Left kidney (tissue), 8 donors: ENCODE measurements around the gene EFNA1. TPM values are rescaled to one million over a fixed set of nuclear protein-coding genes. Genes with fewer than 3 reads are reported as not detected.

Experiments
- DNase-seq: peaks from one replicate; pipeline ENCODE4 v3.0.0-alpha.2; 2013
- long read RNA-seq, 8 donors: transcript quantifications; one replicate each; lab custom pipeline, GENCODE V29; 2026
- polyA plus RNA-seq: library from polyadenylated mRNA; unstranded; fragments of 120-200 nt; gene quantifications from one replicate; pipeline ENCODE4 v1.2.1, GENCODE V29; 2013; ENCODE audit not compliant: insufficient read length

EFNA1 gene, protein sequence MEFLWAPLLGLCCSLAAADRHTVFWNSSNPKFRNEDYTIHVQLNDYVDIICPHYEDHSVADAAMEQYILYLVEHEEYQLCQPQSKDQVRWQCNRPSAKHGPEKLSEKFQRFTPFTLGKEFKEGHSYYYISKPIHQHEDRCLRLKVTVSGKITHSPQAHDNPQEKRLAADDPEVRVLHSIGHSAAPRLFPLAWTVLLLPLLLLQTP
- polyA plus RNA-seq = 56.0 TPM
- long read RNA-seq, donor 1, transcript EFNA1-202 (5 exons, 1,926 nt) = major isoform, 37 of 134 reads
- long read RNA-seq, donor 1, partial matches to known transcripts = 0 of 134 reads
- long read RNA-seq, donor 1, other reads (novel, unspliced or antisense) = 95 of 134 reads
- long read RNA-seq, donor 2, transcript EFNA1-201 (4 exons, 1,444 nt) = minor isoform, 6 of 113 reads
- long read RNA-seq, donor 2, transcript EFNA1-202 (5 exons, 1,926 nt) = major isoform, 29 of 113 reads
- long read RNA-seq, donor 2, partial matches to known transcripts = 73 of 113 reads
- long read RNA-seq, donor 2, other reads (novel, unspliced or antisense) = 0 of 113 reads
- long read RNA-seq, donor 3, transcript EFNA1-202 (5 exons, 1,926 nt) = major isoform, 26 of 96 reads
- long read RNA-seq, donor 3, partial matches to known transcripts = 5 of 96 reads
- long read RNA-seq, donor 3, other reads (novel, unspliced or antisense) = 64 of 96 reads
- long read RNA-seq, donor 4, partial matches to known transcripts = 23 of 25 reads
- long read RNA-seq, donor 4, other reads (novel, unspliced or antisense) = 0 of 25 reads
- long read RNA-seq, donor 5, transcript EFNA1-202 (5 exons, 1,926 nt) = major isoform, 67 of 244 reads
- long read RNA-seq, donor 5, transcript EFNA1-201 (4 exons, 1,444 nt) = minor isoform, 6 of 244 reads
- long read RNA-seq, donor 5, partial matches to known transcripts = 144 of 244 reads
- long read RNA-seq, donor 5, other reads (novel, unspliced or antisense) = 27 of 244 reads
- long read RNA-seq, donor 6, transcript EFNA1-202 (5 exons, 1,926 nt) = major isoform, 34 of 123 reads
- long read RNA-seq, donor 6, partial matches to known transcripts = 73 of 123 reads
- long read RNA-seq, donor 6, other reads (novel, unspliced or antisense) = 15 of 123 reads
- long read RNA-seq, donor 7, transcript EFNA1-202 (5 exons, 1,926 nt) = major isoform, 52 of 187 reads
- long read RNA-seq, donor 7, partial matches to known transcripts = 105 of 187 reads
- long read RNA-seq, donor 7, other reads (novel, unspliced or antisense) = 26 of 187 reads
- long read RNA-seq, donor 8, transcript EFNA1-202 (5 exons, 1,926 nt) = major isoform, 18 of 19 reads
- long read RNA-seq, donor 8, partial matches to known transcripts = 0 of 19 reads
- long read RNA-seq, donor 8, other reads (novel, unspliced or antisense) = 0 of 19 reads

DNA sequence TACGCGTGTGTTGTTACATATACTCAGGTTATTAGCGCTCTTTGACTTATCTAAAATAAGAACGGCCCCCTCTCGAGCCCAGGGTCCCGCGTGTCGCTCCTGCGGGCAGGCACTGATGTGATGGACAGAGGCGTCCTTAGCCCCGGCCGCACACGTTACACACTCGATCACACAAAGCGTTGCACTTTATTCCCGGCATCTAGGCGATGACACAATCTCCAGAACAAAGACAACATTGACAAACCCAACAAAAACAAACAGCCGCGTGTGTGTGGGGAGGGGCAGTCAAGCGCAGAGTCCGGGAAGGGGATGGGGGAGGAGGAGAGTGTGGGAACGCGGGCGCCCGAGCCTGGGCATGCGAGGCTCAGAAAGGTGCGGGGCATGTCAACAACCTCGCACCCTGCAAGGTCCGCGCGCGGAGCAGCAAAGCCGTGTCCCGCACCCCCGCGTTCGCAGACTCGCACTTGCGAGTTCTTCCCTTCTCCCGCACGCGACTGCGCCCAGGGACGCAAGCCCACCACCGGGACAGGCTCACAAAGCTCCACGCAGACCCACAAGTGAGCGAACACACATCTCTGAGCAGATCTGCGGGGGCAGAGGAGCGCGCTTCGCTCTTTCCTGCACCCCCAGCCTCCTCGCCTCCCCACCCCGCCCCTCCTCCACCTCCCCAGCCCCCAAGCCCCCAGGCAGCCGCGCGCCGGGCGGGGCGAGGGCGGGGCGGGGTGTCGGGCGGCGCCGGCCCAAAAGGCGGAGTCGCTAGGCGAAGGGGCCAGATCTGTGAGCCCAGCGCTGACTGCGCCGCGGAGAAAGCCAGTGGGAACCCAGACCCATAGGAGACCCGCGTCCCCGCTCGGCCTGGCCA, at the start of gene EFNA1:
TSS of gene EFNA1 (plus strand) at position 772 of the 862 bp plus-strand sequence. CDS start 102 bp downstream, outside the sequence.
- peak; percentile 55 for DNase-seq

DNA sequence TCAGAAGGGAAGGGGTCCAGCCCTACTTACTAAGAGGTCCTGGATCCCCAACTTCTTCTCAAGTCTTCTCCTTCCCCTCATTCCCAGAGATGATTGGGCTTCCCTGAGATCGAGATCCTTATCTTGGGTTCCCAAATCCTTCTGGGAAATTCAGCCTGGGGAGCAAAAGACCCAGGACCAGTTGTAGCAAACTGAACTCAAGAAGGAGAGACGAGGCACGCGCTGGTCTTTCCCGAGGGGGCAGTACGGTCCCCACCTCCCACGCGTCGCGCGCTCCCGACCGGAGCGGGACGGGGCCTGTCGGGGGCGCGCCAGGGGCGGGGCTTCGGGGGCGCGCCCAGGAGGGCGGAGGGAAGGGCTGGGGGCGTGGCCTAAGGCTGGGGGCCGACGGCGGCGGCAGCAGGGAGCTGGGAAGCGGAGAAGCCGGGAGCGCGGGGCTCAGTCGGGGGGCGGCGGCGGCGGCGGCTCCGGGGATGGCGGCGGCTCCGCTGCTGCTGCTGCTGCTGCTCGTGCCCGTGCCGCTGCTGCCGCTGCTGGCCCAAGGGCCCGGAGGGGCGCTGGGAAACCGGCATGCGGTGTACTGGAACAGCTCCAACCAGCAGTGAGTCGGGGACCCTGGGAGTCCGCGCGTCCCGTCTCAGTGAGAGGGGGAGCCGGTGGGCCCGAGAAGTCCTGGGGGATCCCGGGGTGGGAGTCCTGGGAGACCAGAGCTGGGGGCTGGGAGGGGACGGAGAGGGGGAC, 49.0 kb upstream of the EFNA1 start, which contains the start of gene EFNA3:
TSS of gene EFNA3 (plus strand) at position 369 of the 741 bp plus-strand sequence. CDS start at position 474, 105 bp downstream.
- DNase-seq = peak; percentile 81

DNA sequence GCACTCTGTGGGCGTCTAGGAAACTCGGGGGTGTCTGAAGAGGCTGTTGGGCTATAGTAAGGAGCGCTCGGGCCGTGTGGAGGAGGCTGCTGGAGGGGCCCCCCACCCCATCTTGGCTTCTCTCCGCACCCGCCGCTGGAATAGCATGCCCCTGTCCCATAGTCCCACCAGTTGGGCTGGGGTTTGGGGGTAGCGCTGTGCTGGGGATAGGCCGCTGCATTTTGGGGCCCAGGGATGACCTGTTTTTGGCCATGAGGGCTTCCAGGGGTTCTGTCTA, 48.5 kb upstream of the EFNA1 start:
- DNase-seq = no peak

DNA sequence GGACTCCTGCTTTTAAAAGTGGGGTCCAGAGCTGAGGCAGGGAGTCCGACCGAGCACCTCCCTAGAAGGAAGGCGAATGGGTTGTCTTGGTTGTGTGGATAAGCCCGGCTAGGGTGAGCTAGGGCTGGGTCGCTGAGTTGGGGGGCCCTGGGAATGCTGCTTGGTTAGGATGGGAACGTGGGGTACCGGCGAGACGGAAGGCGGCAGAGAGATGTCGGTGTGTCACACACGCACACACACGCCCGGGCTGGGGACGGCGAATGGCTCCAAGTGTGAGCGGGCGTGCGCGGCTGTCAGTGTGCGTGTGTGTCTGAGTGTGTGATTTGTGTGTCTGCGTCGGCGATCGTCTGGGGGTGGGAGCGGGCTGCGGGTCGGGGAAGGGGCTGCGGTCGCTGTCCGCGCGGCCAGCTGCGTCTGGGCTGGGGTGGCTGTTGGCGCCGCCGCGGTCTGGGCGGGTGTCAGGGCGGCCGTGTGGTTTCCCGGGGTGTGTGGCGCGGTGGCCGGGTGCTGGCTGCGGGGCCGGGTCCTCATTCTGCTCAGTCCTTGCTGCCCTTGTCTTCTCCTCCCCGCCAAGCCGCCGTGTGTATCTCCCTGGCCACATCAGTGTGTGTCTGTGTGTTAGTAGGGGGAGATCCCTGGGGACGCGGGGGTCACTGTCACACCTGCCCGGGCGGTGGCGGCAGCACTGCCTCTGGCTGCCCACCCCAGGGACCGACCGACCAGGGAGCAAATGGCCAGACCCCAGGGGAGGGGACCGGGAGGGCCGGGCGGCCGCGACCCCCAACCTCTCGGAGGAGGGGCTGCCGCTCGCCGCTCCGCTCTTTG, 48.0 kb upstream of the EFNA1 start:
- DNase-seq = no peak

DNA sequence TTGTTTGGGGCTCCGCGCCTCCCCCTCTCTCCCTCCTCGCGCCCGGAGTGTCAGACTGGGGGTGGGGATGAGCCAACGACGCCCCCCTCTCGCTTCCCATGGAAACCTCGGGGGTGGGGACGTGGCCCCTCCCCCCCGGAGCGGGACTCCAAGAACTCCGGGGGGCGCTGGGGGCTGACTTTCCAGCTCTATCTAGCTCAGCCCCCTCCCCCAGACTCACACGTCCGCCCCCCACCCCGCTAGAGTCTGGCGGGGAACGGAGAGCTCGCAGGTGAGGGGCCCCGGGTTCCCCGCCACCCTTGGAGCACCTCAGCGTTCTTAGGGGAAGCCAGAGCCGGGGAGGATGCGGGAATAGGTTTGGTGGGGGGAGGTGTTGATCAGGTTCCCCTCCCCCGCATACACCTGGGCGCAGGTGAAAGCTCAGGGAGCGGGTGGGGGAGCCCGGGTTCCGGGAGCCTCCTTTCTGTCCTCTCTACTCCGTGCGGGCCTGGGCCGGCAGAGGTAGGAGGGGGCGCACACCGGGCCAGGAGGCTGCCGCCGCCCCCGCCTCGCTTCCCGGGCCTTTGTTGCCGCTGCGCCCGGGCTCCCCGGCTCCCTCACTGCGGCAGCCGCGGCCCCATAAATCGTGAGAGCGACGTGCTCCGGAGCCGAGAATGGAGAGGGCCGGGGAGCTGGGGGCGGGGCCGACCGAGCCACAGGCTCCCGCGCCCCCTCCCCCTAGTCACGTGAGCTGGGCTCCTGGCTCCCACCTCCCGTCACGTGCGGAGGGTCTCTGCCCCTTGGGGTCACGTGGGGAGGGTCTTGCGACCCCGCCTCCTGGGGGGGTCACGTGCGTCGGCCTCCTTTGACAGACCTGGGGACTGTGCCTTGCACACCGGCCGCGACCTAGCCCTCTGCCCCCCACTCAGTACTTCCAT, 47.1 kb upstream of the EFNA1 start:
- peak; percentile 85 for DNase-seq

DNA sequence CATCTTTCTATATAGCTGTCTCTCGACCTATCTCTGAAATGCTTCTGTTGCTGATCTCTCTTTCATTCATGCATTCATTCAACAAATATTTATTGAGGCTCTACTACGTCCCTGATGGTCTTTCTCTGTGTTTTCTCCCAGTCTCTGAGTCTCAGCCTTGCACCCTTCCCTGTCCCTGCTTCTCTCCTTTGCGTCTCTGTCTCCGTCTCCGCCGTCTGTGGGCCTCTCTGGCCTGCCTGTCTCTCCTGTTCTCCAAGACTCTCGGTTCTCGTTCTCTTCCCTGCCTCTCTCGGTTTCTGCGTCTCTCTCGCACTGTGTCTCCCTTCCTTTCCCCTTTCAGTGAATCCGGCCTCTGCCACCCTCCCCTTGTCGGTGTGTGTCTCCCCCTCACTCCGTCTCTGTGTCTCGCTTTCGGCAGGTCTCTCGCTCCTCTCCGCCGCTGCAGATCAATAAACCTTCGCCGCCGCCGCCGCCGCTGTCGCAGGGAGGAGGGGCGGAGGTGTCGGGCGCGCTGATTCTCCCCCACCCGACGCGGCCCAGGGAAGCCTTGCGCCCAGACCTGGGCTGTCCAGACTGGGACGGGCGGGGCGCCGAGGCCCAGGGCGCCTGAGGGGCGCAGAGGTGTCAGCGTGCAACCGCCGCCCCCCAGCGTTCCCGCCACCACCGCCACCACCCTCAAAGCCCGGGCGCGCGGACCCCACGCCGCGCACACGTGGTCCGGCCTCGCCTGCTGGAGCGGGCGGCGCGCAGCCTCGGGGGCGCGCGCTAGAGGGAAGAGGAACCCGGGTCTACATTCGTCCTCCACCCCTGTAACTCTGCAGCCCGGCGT, 46.0 kb upstream of the EFNA1 start:
- DNase-seq = no peak

GRCh38 chr1:155082301-155083051, 45.2 kb upstream of the EFNA1 start:
- DNase-seq = no peak

GRCh38 chr1:155083052-155083541, 44.6 kb upstream of the EFNA1 start:
- DNase-seq = no peak

DNA sequence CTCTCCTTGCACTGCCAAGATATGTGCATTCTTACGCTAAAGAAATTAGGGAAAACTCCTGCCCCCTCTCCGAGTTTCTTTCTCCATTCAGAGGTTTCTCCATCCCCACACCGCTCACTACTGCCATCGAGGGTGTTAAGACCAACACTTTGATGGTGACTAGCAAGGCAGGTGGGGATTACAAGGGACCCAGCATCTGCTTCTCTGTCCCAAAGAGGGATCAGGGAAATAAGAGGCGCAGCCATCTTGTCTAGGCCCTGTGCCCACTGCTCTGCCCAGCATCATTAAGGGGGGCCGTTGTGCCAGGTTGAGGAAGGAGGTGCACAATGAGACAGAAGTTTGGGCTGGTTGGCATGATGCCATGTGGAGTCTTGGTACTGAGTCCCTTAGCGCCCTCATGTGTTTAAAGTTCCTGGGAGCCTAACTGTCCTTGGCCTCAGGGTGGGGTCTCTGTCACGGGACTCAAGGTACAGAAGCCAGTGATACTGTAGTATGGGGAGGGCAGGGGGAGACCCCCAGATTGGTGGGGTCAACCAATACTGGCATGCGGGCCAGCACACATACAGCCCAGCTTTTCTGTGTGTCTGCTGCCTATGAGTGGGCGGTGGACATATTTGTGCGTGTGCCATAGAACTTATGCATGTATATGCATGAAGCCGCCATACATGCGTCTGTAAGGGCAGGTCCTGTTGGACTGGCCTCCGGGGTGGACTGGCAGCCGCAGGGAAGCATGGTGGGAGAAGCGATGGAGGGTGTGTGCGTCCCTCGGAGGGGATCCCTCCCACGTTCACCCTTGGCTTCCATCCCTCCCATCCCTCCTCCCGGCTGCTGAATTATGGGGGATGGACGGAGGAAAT, 43.6 kb upstream of the EFNA1 start:
- DNase-seq = no peak

DNA sequence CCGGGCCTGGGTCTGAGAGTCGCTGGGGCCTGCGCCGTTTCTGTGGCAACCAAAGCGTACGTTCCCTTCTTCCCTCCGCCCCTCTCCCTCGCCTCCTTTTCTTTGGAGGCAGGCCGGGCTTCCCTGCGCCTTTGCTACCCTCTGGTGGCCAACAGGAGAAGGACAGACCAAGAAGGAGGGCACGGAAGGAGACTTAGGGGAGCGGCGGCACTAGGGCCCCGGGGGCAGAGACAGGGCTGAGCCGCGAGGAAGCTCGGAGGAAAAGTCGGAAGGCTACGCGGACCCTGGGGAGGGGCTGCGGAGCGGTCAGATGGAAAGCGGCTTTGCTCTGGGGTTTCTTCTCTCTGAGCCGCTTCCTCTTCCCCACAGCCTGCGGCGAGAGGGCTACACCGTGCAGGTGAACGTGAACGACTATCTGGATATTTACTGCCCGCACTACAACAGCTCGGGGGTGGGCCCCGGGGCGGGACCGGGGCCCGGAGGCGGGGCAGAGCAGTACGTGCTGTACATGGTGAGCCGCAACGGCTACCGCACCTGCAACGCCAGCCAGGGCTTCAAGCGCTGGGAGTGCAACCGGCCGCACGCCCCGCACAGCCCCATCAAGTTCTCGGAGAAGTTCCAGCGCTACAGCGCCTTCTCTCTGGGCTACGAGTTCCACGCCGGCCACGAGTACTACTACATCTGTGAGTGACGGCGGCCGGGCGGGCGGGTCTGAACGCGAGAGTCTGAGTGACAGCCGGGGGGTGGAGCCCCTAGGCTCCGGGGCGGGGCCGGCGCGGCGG, 42.8 kb upstream of the EFNA1 start:
- DNase-seq = peak; percentile 99

DNA sequence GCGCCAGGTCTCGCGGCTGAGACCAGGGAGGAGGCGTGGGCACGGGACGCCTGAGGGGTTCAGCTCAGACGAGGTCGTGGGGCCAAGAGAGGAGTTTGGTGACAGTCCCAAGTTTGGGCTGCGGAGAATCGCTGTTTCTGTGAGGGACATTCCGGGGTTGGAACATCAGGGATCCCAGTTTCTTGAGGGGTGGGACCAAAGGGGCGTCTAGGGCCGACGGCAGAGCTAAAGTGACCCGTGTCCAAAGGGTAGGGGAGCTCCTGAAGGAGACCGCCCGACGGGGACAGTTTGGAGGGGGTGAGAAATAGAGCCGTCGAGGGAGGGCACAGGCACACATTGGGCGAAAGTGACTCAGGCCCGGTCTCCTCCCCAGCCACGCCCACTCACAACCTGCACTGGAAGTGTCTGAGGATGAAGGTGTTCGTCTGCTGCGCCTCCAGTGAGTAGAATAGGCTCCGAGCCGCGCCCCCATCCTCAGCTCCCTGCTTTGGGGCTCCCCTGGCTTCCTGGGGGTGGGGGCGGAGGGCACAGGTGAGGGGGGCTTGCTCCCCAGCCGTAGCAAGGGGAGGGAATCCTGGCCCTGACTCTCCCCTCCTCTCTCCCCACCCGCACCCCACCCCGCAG, 42.1 kb upstream of the EFNA1 start:
- no peak for DNase-seq

DNA sequence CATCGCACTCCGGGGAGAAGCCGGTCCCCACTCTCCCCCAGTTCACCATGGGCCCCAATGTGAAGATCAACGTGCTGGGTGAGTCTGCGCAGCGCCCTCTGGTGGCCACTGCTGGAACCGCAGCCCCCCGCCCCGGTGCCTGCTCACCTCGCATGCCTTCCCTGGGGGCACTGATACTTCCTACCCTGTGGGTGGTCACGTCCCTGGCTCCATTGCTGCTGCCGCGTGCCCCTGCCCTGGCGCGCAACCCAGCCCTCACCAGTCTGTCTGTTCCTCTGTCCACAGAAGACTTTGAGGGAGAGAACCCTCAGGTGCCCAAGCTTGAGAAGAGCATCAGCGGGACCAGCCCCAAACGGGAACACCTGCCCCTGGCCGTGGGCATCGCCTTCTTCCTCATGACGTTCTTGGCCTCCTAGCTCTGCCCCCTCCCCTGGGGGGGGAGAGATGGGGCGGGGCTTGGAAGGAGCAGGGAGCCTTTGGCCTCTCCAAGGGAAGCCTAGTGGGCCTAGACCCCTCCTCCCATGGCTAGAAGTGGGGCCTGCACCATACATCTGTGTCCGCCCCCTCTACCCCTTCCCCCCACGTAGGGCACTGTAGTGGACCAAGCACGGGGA, 41.4 kb upstream of the EFNA1 start:
- DNase-seq = no peak

DNA sequence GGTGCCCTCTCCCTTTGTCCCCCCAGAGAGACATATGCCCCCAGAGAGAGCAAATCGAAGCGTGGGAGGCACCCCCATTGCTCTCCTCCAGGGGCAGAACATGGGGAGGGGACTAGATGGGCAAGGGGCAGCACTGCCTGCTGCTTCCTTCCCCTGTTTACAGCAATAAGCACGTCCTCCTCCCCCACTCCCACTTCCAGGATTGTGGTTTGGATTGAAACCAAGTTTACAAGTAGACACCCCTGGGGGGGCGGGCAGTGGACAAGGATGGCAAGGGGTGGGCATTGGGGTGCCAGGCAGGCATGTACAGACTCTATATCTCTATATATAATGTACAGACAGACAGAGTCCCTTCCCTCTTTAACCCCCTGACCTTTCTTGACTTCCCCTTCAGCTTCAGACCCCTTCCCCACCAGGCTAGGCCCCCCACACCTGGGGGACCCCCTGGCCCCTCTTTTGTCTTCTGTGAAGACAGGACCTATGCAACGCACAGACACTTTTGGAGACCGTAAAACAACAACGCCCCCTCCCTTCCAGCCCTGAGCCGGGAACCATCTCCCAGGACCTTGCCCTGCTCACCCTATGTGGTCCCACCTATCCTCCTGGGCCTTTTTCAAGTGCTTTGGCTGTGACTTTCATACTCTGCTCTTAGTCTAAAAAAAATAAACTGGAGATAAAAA, 40.7 kb upstream of the EFNA1 start:
- no peak for DNase-seq
